CD14-positive monocyte (primary cell): ENCODE data around the gene AHNAK2. TPM values are rescaled to one million over a fixed set of nuclear protein-coding genes. Genes with fewer than 3 reads are reported as not detected.

Source experiments
- DNase-seq, 3 donors: peaks; one replicate each; pipeline ENCODE4 v3.0.0-alpha.2; 2011 to 2022
- H2AFZ ChIP-seq: 2 replicates; pipeline ENCODE4 v1.6.0; 2012; ENCODE audit warnings: mild to moderate bottlenecking, low read depth, low read length, inconsistent platforms; ENCODE audit not compliant: insufficient read depth, poor library complexity, severe bottlenecking
- H3K27ac ChIP-seq, 2 donors: 1 replicate in 1 of 2; 2 replicates in 1 of 2; pipeline ENCODE4 v1.5.1; 2012 to 2013; ENCODE audit warnings: low read length in 2 of 2, control low read depth in 1 of 2, inconsistent platforms in 1 of 2, low read depth in 1 of 2, mild to moderate bottlenecking in 1 of 2
- H3K27me3 ChIP-seq, 2 donors: one replicate each; pipeline versions ENCODE4 v1.6.0 to v1.6.1; 2011 to 2013; ENCODE audit warnings: low read length in 2 of 2; ENCODE audit not compliant: control insufficient read depth in 2 of 2, insufficient read depth in 2 of 2
- H3K36me3 ChIP-seq, 2 donors: replicated peaks in 1 of 2; 1 replicate in 1 of 2; 2 replicates in 1 of 2; pipeline versions ENCODE4 v1.5.1 to v1.6.1; 2012 to 2013; ENCODE audit warnings: low read length in 2 of 2, control low read depth in 1 of 2, inconsistent platforms in 1 of 2, mild to moderate bottlenecking in 1 of 2; ENCODE audit not compliant: insufficient read depth in 2 of 2, control insufficient read depth in 1 of 2
- H3K4me1 ChIP-seq, 2 donors: 1 replicate in 1 of 2; 2 replicates in 1 of 2; pipeline versions ENCODE4 v1.5.1 to v1.6.1; 2012 to 2013; ENCODE audit warnings: low read length in 2 of 2, control low read depth in 1 of 2, inconsistent platforms in 1 of 2, mild to moderate bottlenecking in 1 of 2, moderate library complexity in 1 of 2; ENCODE audit not compliant: insufficient read depth in 2 of 2, control insufficient read depth in 1 of 2
- H3K4me2 ChIP-seq: replicated peaks from 2 replicates; pipeline ENCODE3; 2012; ENCODE audit warnings: low read length, moderate library complexity, mild to moderate bottlenecking; ENCODE audit not compliant: poor library complexity, severe bottlenecking; ENCODE audit errors: extremely low read depth
- H3K4me3 ChIP-seq, 3 experiments: fragments of 200-600 bp in 1 of 3; sonication (generic) in 1 of 3; replicated peaks in 1 of 3; 1 replicate in 2 of 3; 2 replicates in 1 of 3; pipeline ENCODE4 v1.5.1; 2011 to 2013; ENCODE audit warnings: low read length in 3 of 3, mild to moderate bottlenecking in 3 of 3, control low read depth in 2 of 3, low read depth in 2 of 3, inconsistent platforms in 1 of 3, moderate library complexity in 1 of 3
- H3K79me2 ChIP-seq: 2 replicates; pipeline ENCODE4 v1.6.0; 2012; ENCODE audit warnings: mild to moderate bottlenecking, control low read depth, inconsistent platforms, low read length, moderate library complexity; ENCODE audit not compliant: insufficient read depth
- H3K9ac ChIP-seq: 2 replicates; pipeline ENCODE4 v1.6.0; 2017; ENCODE audit warnings: low read length, mild to moderate bottlenecking; ENCODE audit not compliant: insufficient read depth, poor library complexity, severe bottlenecking
- H3K9me3 ChIP-seq, 2 donors: replicated peaks in 1 of 2; 1 replicate in 1 of 2; 2 replicates in 1 of 2; pipeline versions ENCODE4 v1.5.1 to v1.6.1; 2012 to 2013; ENCODE audit warnings: low read length in 2 of 2, control low read depth in 1 of 2; ENCODE audit not compliant: control insufficient read depth in 1 of 2, insufficient read depth in 1 of 2
- H4K20me1 ChIP-seq: 2 replicates; pipeline ENCODE4 v1.6.0; 2012; ENCODE audit warnings: mild to moderate bottlenecking, low read length, control low read depth, moderate library complexity; ENCODE audit not compliant: insufficient read depth
- H3K27ac Mint-ChIP-seq, 7 donors: one replicate each; pipeline ENCODE4 v1.8.0; 2020; ENCODE audit warnings: mild to moderate bottlenecking in 7 of 7, mixed read lengths in 7 of 7, moderate library complexity in 6 of 7, inconsistent platforms in 2 of 7
- H3K27me3 Mint-ChIP-seq, 3 donors: one replicate each; pipeline ENCODE4 v1.8.0; 2021 to 2022; ENCODE audit warnings: low read depth in 3 of 3, mild to moderate bottlenecking in 3 of 3, mixed read lengths in 3 of 3, moderate library complexity in 3 of 3, inconsistent platforms in 1 of 3
- H3K36me3 Mint-ChIP-seq, 2 donors: one replicate each; pipeline ENCODE4 v1.8.0; 2020; ENCODE audit warnings: mixed read lengths in 2 of 2, inconsistent platforms in 1 of 2, mild to moderate bottlenecking in 1 of 2
- H3K4me1 Mint-ChIP-seq: one replicate; pipeline ENCODE4 v1.8.0; 2020; ENCODE audit warnings: mild to moderate bottlenecking, mixed read lengths
- H3K4me3 Mint-ChIP-seq, 2 donors: one replicate each; pipeline ENCODE4 v1.8.0; 2020; ENCODE audit warnings: mild to moderate bottlenecking in 2 of 2, mixed read lengths in 2 of 2, moderate library complexity in 1 of 2
- H3K9me3 Mint-ChIP-seq, 7 donors: one replicate each; pipeline ENCODE4 v1.8.0; 2020 to 2022; ENCODE audit warnings: mixed read lengths in 7 of 7, mild to moderate bottlenecking in 6 of 7, moderate library complexity in 6 of 7, inconsistent platforms in 2 of 7
- WGBS: methylation state at CpG from one replicate; pipeline ENCODE4 v1.1.5; 2013; ENCODE audit warnings: missing lambda C conversion rate; ENCODE audit not compliant: insufficient coverage; 5-methylcytosine and 5-hydroxymethylcytosine counted together
- intact Hi-C, 2 donors: fragments of 100-400 bp; cut with micrococcal nuclease; formaldehyde crosslinking; loops; one replicate each; pipeline versions ENCODE4 v1.15.0 to v1.15.1; 2023
- polyA plus RNA-seq, 3 donors: library from polyadenylated mRNA; depleted of rRNA in 1 of 3; unstranded in 2 of 3; stranded (reverse) in 1 of 3; fragments of 300-500 nt in 2 of 3; fragments of >200 nt in 1 of 3; fragmentation: Illumina TruSeq in 2 of 3; gene quantifications; 1 replicate in 2 of 3; 2 replicates in 1 of 3; pipeline ENCODE4 v1.2.3, GENCODE V29; 2012 to 2021
- TF ChIP-seq, protein P1 (sequence below): fragments of 200-600 bp; IDR thresholded peaks from one replicate; pipeline ENCODE4 v1.8.0; 2022; ENCODE audit warnings: antibody characterized with exemption, mild to moderate bottlenecking

The AHNAK2 gene
- polyA plus RNA-seq, 3 donors: 0.01 TPM; not detected in 2

DNA sequence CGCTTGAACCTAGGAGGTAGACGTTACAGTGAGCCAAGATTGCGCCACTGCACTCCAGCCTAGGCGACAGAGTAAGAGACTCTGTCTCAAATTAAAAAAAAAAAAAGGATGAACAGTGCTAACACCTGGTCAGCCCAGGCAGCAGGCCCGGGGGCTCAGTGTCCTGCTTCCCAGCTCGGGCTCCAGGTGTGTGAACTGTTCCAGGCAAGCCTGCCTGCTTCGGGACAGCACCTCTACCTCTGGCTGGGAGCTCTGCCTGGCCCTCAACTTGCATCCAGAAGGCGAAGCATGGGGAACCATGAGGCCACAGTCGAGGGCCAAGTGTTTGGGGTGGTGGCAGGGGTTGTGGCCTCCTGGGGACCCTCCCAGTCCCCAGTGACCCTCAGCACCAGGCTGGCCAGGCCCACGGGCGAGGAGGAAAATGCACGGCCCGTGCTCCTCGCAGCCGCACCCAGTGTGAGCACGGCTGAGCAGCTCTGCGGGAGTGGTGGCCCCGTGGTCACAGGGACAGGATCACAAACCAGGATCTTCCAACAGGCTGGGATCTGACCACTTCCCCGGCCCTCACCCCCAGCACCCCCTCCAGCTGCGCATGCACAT, 27.3 kb upstream of the AHNAK2 start:
- H3K4me3 Mint-ChIP-seq: no peak overlapping the region
- WGBS: 78% methylated on average over 14 of the region's 20 CpGs
- peaks cover 21% of the 10 kb centered on the region for H3K79me2 ChIP-seq

GRCh38 chr14:104999361-104999760, 21.2 kb upstream of the AHNAK2 start:
- H3K4me1 Mint-ChIP-seq: no peaks in the 10 kb centered on the region
- DNase-seq: no peak
- H3K9me3 ChIP-seq: peaks cover 0 to 4% of the 10 kb centered on the region in 2 donors
- peaks cover 0 to 5% (median 0%) of the 10 kb centered on the region in 7 donors for H3K9me3 Mint-ChIP-seq
- intact Hi-C loops: no loop called here
- no peaks in the 10 kb centered on the region for H3K79me2 ChIP-seq
- H3K4me3 Mint-ChIP-seq: no peak overlapping the region
- no peaks in the 10 kb centered on the region for H3K36me3 ChIP-seq
- no peak overlapping the region for H3K9ac ChIP-seq
- H3K4me2 ChIP-seq: no peak overlapping the region
- no peak overlapping the region for H3K27ac ChIP-seq
- no peak overlapping the region for H3K27ac Mint-ChIP-seq
- H3K27me3 ChIP-seq: no peaks in the 10 kb centered on the region
- H3K36me3 Mint-ChIP-seq: no peaks in the 10 kb centered on the region
- no peaks in the 10 kb centered on the region for H3K4me1 ChIP-seq
- no peak overlapping the region for H3K4me3 ChIP-seq
- 97% methylated on average over 3 of the region's 3 CpGs for WGBS
- no peak overlapping the region for H2AFZ ChIP-seq
- no peaks in the 10 kb centered on the region for H4K20me1 ChIP-seq
- H3K27me3 Mint-ChIP-seq: no peaks in the 10 kb centered on the region
- TF ChIP-seq, protein P1, sequence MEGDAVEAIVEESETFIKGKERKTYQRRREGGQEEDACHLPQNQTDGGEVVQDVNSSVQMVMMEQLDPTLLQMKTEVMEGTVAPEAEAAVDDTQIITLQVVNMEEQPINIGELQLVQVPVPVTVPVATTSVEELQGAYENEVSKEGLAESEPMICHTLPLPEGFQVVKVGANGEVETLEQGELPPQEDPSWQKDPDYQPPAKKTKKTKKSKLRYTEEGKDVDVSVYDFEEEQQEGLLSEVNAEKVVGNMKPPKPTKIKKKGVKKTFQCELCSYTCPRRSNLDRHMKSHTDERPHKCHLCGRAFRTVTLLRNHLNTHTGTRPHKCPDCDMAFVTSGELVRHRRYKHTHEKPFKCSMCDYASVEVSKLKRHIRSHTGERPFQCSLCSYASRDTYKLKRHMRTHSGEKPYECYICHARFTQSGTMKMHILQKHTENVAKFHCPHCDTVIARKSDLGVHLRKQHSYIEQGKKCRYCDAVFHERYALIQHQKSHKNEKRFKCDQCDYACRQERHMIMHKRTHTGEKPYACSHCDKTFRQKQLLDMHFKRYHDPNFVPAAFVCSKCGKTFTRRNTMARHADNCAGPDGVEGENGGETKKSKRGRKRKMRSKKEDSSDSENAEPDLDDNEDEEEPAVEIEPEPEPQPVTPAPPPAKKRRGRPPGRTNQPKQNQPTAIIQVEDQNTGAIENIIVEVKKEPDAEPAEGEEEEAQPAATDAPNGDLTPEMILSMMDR: no peak

More for the DNA sequence above, 27.3 kb upstream of the AHNAK2 start:
- H3K36me3 ChIP-seq: peaks cover 28 to 41% of the 10 kb centered on the region in 2 donors
- no peak for DNase-seq
- H4K20me1 ChIP-seq: no peaks in the 10 kb centered on the region
- intact Hi-C loops: loop anchor here in 1 of 2 donors (10.0 kb wide), 1 partner anchor 871 kb away; the partner anchor contains the start of gene KIF26A
- H3K27me3 ChIP-seq: no peaks in the 10 kb centered on the region
- no peak overlapping the region for H3K27ac ChIP-seq
- H3K27me3 Mint-ChIP-seq: no peaks in the 10 kb centered on the region
- peak overlapping the region in 1 of 7 donors; percentile 60 for H3K27ac Mint-ChIP-seq
- no peak overlapping the region for H3K4me3 ChIP-seq
- no peak overlapping the region for H2AFZ ChIP-seq
- no peaks in the 10 kb centered on the region for H3K4me1 ChIP-seq
- peaks cover 26 to 42% of the 10 kb centered on the region in 2 donors for H3K36me3 Mint-ChIP-seq
- H3K9me3 ChIP-seq: no peaks in the 10 kb centered on the region
- H3K9ac ChIP-seq: no peak overlapping the region
- TF ChIP-seq, protein P1: no peak
- no peak overlapping the region for H3K4me2 ChIP-seq
- no peaks in the 10 kb centered on the region for H3K4me1 Mint-ChIP-seq
- peaks cover 0 to 2% (median 0%) of the 10 kb centered on the region in 7 donors for H3K9me3 Mint-ChIP-seq
